Kidney (tissue), 14 donors: ENCODE results near the gene CCDC102A. TPM values are rescaled to one million over a fixed set of nuclear protein-coding genes. Genes with fewer than 3 reads are reported as not detected.

Source experiments
- DNase-seq, 5 donors: peaks; one replicate each; pipeline ENCODE4 v3.0.0-alpha.2; 2013 to 2020
- FAIRE-seq: peaks from 2 replicates; lab custom pipeline; 2012; peaks lifted over from hg19 to GRCh38; lab: Jason Lieb, UNC
- H3K27ac ChIP-seq, 2 donors: one replicate each; pipeline ENCODE4 v1.7.0; 2013; ENCODE audit warnings: low read depth in 2 of 2, low read length in 2 of 2, inconsistent platforms in 1 of 2
- H3K27me3 ChIP-seq: one replicate; pipeline ENCODE4 v1.7.1; 2013; ENCODE audit warnings: low read length, inconsistent platforms; ENCODE audit not compliant: control insufficient read depth, insufficient read depth
- H3K36me3 ChIP-seq, 3 donors: one replicate each; pipeline versions ENCODE4 v1.7.0 to v1.7.1; 2013; ENCODE audit warnings: low read length in 3 of 3, control low read depth in 1 of 3, inconsistent platforms in 1 of 3; ENCODE audit not compliant: insufficient read depth in 3 of 3, control insufficient read depth in 2 of 3
- H3K4me1 ChIP-seq, 3 donors: one replicate each; pipeline versions ENCODE4 v1.7.0 to v1.7.1; 2013; ENCODE audit warnings: low read length in 3 of 3, inconsistent platforms in 1 of 3, low read depth in 1 of 3; ENCODE audit not compliant: control insufficient read depth in 2 of 3, insufficient read depth in 2 of 3
- H3K4me3 ChIP-seq, 3 donors: one replicate each; pipeline versions ENCODE4 v1.7.0 to v1.8.1; 2013; ENCODE audit warnings: low read length in 3 of 3, control low read depth in 1 of 3, inconsistent platforms in 1 of 3
- H3K9ac ChIP-seq, 3 donors: one replicate each; pipeline versions ENCODE4 v1.7.0 to v1.7.1; 2013; ENCODE audit warnings: low read length in 3 of 3, control low read depth in 1 of 3, inconsistent platforms in 1 of 3
- H3K9me3 ChIP-seq, 3 donors: one replicate each; pipeline versions ENCODE4 v1.7.0 to v1.7.1; 2013; ENCODE audit warnings: low read length in 3 of 3, control low read depth in 1 of 3, inconsistent platforms in 1 of 3; ENCODE audit not compliant: control insufficient read depth in 2 of 3, insufficient read depth in 1 of 3
- CTCF ChIP-seq: IDR thresholded peaks from 3 replicates; pipeline ENCODE4 v1.5.1; 2012; ENCODE audit warnings: mild to moderate bottlenecking, moderate library complexity, borderline replicate concordance; ENCODE audit not compliant: insufficient read depth; ENCODE audit errors: extremely low read depth
- intact Hi-C: fragments of 100-400 bp; cut with DNase I; formaldehyde crosslinking; loops from one replicate; pipeline ENCODE4 v1.11.1; 2022
- polyA plus RNA-seq: library from polyadenylated mRNA; stranded (reverse); fragments of 350-450 nt; fragmentation: Illumina TruSeq; extraction: RNeasy Lipid Tissue Mini Kit (QIAGEN cat#74804); gene quantifications from one replicate; pipeline ENCODE4 v1.2.3, GENCODE V29; 2014; ENCODE audit warnings: low read depth, low replicate concordance; ENCODE audit not compliant: insufficient read depth
- total RNA-seq: library from RNA; stranded (reverse); fragmentation: NEBNext Ultra II Directional; extraction: Animal tissue kit (Norgen Biotek cat#: 25700); gene quantifications from one replicate; pipeline ENCODE4 v1.2.1, GENCODE V29; 2021
- donor health status: control.
- donor health status: control.
- donor health status: control.
- donor health status: control.
- donor health status: control.
- donor health status: DM: yes; HTN: yes; CAD: no.
- donor health status: Normal renal cell carcinoma (clear cell type).

Gene CCDC102A
- total and polyA plus RNA-seq, 2 donors from 2014 or later, result 5.7 to 11.9 TPM

GRCh38 chr16:57529391-57530103 is 6.8 kb downstream of the CCDC102A start:
- H3K36me3 ChIP-seq, result no peaks in the 10 kb centered on the region
- no peaks in the 10 kb centered on the region for H3K27me3 ChIP-seq
- no peak overlapping the region for H3K27ac ChIP-seq
- H3K9ac ChIP-seq, result no peak overlapping the region
- no peak for TF ChIP-seq CTCF
- intact Hi-C loops, result no loop called here
- H3K9me3 ChIP-seq, result no peaks in the 10 kb centered on the region
- DNase-seq (peak in 3 of 5 donors; percentile 3 to 55 (median 46)), FAIRE-seq (no peak)
- peaks cover 5 to 23% (median 7%) of the 10 kb centered on the region in 3 donors for H3K4me1 ChIP-seq
- no peak overlapping the region for H3K4me3 ChIP-seq

GRCh38 chr16:57528499-57529390 is 7.6 kb downstream of the CCDC102A start:
- TF ChIP-seq CTCF, result no peak
- Histone ChIP-seq H3K4me1 (peaks cover 5 to 17% (median 7%) of the 10 kb centered on the region in 3 donors), H3K4me3 (no peak overlapping the region), H3K9ac (no peak overlapping the region), H3K9me3 (no peaks in the 10 kb centered on the region), H3K27me3 (no peaks in the 10 kb centered on the region), H3K27ac (no peak overlapping the region), H3K36me3 (no peaks in the 10 kb centered on the region)
- peak; percentile 66 to 82 (median 76) for DNase-seq
- FAIRE-seq, result no peak
- intact Hi-C loops, result no loop called here

GRCh38 chr16:57527610-57528360 is 8.6 kb downstream of the CCDC102A start:
- H3K36me3 ChIP-seq, result no peaks in the 10 kb centered on the region
- TF ChIP-seq CTCF, result no peak
- H3K27me3 ChIP-seq, result no peaks in the 10 kb centered on the region
- no peaks in the 10 kb centered on the region for H3K9me3 ChIP-seq
- peak in 2 of 5 donors; percentile 31 to 43 for DNase-seq
- FAIRE-seq, result no peak
- H3K4me1 ChIP-seq, result peaks cover 3 to 11% (median 4%) of the 10 kb centered on the region in 3 donors
- no peak overlapping the region for H3K27ac ChIP-seq
- no peak overlapping the region for H3K9ac ChIP-seq
- intact Hi-C loops, result no loop called here
- no peak overlapping the region for H3K4me3 ChIP-seq
